H54 (cell line): ENCODE measurements around the gene TAGAP.
A peak's percentile ranks its signal among the peaks of the same experiment; 100 is the strongest.

Source experiments
- DNase-seq: peaks from one replicate; pipeline ENCODE4 v3.0.0; 2011; ENCODE audit warnings: low spot score, mixed read lengths; ENCODE audit not compliant: insufficient read length
- FAIRE-seq: peaks from 3 replicates; lab custom pipeline; 2011; peaks lifted over from hg19 to GRCh38; lab: Jason Lieb, UNC
- POLR2A ChIP-seq: IDR thresholded peaks from 2 replicates; pipeline ENCODE4 v1.6.1; 2011; ENCODE audit warnings: low read depth, mild to moderate bottlenecking, low read length

The TAGAP gene

GRCh38 chr6:159082039-159082815, 37.4 kb upstream of the TAGAP start:
- no peak for DNase-seq
- TF ChIP-seq POLR2A: no peak
- no peak for FAIRE-seq

- FAIRE-seq (no peak), DNase-seq (no peak)
- TF ChIP-seq POLR2A: no peak
These were observed 35.6 kb upstream of the TAGAP start for GRCh38 chr6:159080217-159080976.

- no peak for TF ChIP-seq POLR2A
- DNase-seq (no peak), FAIRE-seq (no peak)
These were observed 34.6 kb upstream of the TAGAP start for GRCh38 chr6:159079367-159079766.

DNA sequence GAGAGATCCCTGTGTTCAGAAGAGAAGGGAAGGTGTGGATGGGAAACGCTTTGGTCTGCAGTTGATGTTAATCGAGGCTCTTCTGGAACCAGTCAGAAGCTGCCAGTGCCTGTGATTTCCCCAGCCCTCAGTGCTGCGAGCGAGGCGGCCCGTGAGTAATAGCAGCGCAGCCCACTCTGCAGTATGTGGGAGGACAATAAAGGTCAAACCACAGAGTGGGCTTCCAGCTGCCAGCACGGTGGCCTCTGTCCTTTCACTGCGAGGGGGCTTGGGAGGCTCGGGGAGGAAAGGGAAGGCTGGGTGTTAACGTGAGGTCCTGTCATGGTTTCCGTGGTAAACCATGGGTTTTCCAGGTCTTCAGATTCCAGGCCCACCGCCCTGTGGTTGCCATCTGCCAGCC, 32.3 kb upstream of the TAGAP start:
- no peak for FAIRE-seq
- DNase-seq: no peak
- no peak for TF ChIP-seq POLR2A

GRCh38 chr6:159075506-159076228, 30.9 kb upstream of the TAGAP start:
- no peak for TF ChIP-seq POLR2A
- FAIRE-seq: no peak
- DNase-seq: no peak

DNA sequence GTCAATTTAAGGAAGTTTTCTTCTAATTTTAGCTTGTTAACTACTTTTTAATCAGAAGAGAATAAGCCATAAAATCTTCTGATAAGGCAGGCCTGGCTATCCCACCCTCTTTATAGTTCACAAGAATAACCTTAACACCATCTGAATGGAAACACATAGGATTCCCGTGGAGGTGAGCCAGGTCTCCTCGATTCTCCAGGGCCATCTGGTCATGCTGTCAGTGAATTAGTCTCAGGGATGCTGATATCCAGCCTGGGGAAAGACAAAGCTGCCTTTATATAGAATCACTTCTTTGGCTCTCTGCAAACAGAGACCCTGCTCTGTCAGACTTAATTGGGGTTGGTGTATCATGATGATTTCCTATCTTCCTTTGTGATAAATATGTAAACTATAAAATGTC, 30.1 kb upstream of the TAGAP start:
- FAIRE-seq: no peak
- no peak for TF ChIP-seq POLR2A
- no peak for DNase-seq

- DNase-seq (peak; percentile 34), FAIRE-seq (no peak)
- no peak for TF ChIP-seq POLR2A
These were observed 29.4 kb upstream of the TAGAP start for GRCh38 chr6:159074120-159074684.

- DNase-seq (no peak), FAIRE-seq (no peak)
- no peak for TF ChIP-seq POLR2A
These were observed 27.3 kb upstream of the TAGAP start for GRCh38 chr6:159071843-159072769.

DNA sequence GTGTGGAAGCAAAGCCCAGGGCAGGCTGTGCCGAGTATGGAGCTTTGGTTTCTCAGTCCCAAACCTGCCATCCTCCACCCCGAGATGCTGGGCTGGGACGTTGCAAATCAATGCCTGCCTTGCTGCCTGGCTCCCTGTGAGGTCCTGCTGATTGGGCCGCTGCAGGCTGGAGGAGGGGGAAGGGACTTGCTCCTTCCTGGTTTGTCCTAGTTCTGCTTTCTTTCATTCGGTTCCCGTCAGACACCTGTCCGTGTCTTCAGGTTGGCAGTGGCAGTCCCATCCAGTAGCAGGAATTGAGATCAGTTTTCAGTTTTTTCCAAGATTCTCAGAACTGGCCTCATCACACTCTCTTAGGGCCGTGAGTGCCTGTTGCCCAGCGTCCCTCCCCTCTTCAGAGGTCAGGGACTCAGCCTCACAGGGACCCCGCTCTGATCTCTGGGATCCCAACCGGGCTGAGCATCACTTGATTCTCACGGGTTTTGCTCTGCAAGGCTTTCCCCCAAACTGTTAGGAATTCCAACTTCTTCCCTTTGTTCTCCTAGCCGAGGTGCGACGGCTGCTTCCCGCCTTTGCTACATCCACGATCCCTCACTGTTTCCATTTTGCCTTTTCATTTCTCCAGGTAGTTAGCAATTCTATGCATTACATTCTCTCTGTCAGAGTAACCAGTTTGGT, 24.2 kb upstream of the TAGAP start:
- FAIRE-seq: no peak
- no peak for TF ChIP-seq POLR2A
- DNase-seq: no peak

DNA sequence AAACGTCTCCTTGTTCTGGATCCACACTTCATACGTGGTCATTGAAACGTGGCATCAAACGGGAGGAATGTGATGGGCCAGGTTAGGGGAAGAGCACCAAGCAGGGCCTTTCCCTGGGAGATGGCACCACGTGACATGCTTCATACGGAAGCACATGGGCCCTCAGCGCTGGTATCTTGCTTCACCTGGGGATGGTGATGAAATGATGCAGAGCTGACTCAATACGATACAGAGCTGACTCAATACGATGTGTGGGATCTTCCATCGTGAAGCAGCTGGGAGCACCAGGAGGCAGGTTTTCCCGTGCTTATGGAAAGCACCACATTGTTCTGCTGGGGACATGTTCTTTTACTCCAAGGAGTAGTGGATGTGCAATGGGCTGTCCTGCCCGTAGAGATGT, 22.5 kb upstream of the TAGAP start:
- DNase-seq (no peak), FAIRE-seq (no peak)
- TF ChIP-seq POLR2A: no peak

GRCh38 chr6:159066483-159066882, 21.7 kb upstream of the TAGAP start:
- DNase-seq (no peak), FAIRE-seq (no peak)
- no peak for TF ChIP-seq POLR2A

- TF ChIP-seq POLR2A: no peak
These were observed 21.1 kb upstream of the TAGAP start for GRCh38 chr6:159065759-159066329.

More at GRCh38 chr6:159065759-159066329, 21.1 kb upstream of the TAGAP start:
- FAIRE-seq: no peak
- DNase-seq: no peak
